HG03095 (cell line): Measurements from ENCODE around the gene SRF.

ENCODE experiments used
- ATAC-seq: cut with Tn5 transposase; IDR thresholded peaks from one replicate; pipeline ENCODE4 v1.9.1; 2021; ENCODE audit warnings: moderate library complexity; ENCODE audit not compliant: unreplicated experiment

SRF gene

GRCh38 chr6:43181621-43181941, 10.5 kb downstream of the SRF start:
- no peak for ATAC-seq

- ATAC-seq: peak; percentile 92
Measured at GRCh38 chr6:43181942-43182860, 11.1 kb downstream of the SRF start, which contains the start of gene CUL9. Gene CUL9 (plus strand): TSS chr6:43182196. CDS start chr6:43184311, 2,115 bp downstream.

GRCh38 chr6:43183441-43183840, 12.4 kb downstream of the SRF start:
- no peak for ATAC-seq

- ATAC-seq: no peak
Measured at GRCh38 chr6:43184268-43184985, 13.4 kb downstream of the SRF start.

- no peak for ATAC-seq
Measured at GRCh38 chr6:43185391-43185985, 14.4 kb downstream of the SRF start.

- no peak for ATAC-seq
Measured at GRCh38 chr6:43186019-43186418, 14.9 kb downstream of the SRF start.

- no peak for ATAC-seq
Measured at GRCh38 chr6:43186706-43187105, 15.6 kb downstream of the SRF start.

GRCh38 chr6:43187821-43188220, 16.8 kb downstream of the SRF start:
- ATAC-seq: no peak

GRCh38 chr6:43188426-43188825, 17.4 kb downstream of the SRF start:
- no peak for ATAC-seq

- ATAC-seq: no peak
Measured at GRCh38 chr6:43189776-43190304, 18.8 kb downstream of the SRF start.

GRCh38 chr6:43192911-43193310, 21.8 kb downstream of the SRF start:
- no peak for ATAC-seq

- ATAC-seq: no peak
Measured at GRCh38 chr6:43193929-43194328, 22.9 kb downstream of the SRF start.

GRCh38 chr6:43196337-43196736, 25.3 kb downstream of the SRF start:
- ATAC-seq: no peak

- no peak for ATAC-seq
Measured at GRCh38 chr6:43199912-43200311, 28.8 kb downstream of the SRF start.

- ATAC-seq: no peak
Measured at GRCh38 chr6:43200541-43200940, 29.5 kb downstream of the SRF start.

- no peak for ATAC-seq
Measured at GRCh38 chr6:43202451-43202850, 31.4 kb downstream of the SRF start.

GRCh38 chr6:43203029-43203717, 32.1 kb downstream of the SRF start:
- ATAC-seq: no peak

- no peak for ATAC-seq
Measured at GRCh38 chr6:43203718-43204095, 32.6 kb downstream of the SRF start.

- ATAC-seq: no peak
Measured at GRCh38 chr6:43204271-43205105, 33.4 kb downstream of the SRF start.

- no peak for ATAC-seq
Measured at GRCh38 chr6:43205849-43206248, 34.8 kb downstream of the SRF start.
